GM19351 (cell line): ENCODE results near the gene ONECUT3.

Experiments
- ATAC-seq: cut with Tn5 transposase; IDR thresholded peaks from one replicate; pipeline ENCODE4 v1.9.1; 2021; ENCODE audit warnings: mild to moderate bottlenecking, moderate library complexity; ENCODE audit not compliant: unreplicated experiment

Gene ONECUT3

DNA sequence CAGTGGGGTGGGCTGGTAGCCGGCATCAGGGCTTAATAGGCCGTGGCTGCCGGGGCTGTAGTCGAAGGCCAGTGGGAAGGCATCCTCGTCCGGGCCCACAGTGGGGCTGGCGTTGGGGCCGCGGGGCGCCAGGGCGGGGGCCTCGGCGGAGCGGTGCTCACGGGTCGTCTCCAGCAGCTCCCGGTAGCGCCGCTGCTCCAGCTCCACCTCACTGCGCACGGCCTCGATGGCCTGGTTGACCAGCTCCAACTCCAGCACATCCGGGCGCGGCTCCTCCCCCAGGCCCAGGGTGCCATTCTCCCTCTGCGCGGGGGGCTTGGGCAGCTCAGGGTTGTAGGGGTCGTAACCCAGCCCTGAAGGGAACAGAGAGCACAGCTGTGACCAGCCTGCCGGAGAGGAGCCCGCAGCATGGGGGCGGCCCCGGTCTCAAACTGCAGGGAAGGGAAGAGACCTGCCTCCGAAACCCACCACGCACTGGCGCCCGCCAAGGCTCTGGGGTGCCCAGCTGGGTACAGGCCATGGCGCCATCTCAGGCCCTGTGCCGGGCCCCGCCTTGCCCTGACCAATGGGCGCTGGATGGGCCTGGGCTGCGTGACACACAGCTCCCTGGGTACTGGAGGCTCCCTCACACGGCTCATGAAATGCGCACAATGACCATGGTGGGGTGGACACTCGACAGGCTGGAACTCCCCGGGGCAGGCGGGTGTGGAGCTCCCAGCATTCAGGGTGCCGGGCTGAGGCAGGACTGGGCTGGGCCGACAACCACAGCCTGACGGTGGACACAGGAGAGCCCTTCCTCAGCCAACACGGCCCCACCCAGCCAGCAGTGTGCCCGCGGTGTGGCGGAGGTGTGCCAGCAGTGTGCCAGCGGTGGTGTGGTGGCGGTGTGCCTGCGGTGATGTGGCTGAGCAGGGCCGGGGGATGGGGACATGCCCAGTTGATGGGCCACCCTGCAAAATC is 75.3 kb downstream of the ONECUT3 start:
- no peak for ATAC-seq

DNA sequence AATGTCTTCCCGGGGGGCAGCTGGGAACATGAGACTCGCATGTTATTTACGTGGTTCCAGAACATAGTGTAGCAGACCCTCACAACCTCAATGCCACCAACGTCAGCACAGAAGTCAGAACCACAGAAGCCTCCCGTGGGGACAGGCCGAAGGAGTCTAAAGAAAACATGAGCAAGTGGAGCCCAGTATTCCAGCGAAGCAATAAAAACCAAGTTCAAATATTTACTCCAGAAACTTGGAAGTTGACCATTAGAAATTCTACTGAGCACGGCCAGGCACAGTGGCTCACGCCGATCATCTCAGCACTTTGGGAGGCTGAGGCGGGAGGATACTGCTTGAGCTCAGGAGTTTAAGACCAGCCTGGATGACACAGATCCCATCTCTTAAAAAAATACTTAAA is 76.7 kb downstream of the ONECUT3 start:
- no peak for ATAC-seq

DNA sequence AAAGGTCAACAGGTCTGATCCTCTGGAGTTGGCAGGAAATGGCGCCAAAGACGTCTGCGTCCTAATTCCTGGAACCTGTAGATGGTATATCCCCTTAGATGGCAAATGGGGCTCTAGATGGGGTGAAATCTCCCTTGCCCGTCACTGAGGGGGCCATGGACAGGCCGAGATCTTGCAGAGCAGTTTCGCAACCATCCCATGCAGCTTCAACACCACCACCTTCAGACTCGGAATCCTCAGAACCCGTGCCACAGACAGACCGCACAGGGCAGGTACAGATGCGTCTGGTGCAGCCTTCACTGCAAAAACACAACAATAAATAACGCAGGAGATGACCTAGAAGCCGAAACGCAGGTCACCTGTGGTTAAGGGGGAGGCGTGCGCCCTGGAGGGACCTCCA is 77.3 kb downstream of the ONECUT3 start:
- ATAC-seq, result no peak
